HG02943 (cell line): ENCODE measurements around the gene SNX9.
A peak's percentile ranks its signal among the peaks of the same experiment; 100 is the strongest.
"Not testable (repeated sequence)": the region's sequence is repeated elsewhere in the genome, so short reads cannot be mapped to it uniquely, and the experiment has no call there.

Experiments used
- ATAC-seq: cut with Tn5 transposase; IDR thresholded peaks from one replicate; pipeline ENCODE4 v1.9.1; 2021; ENCODE audit warnings: mild to moderate bottlenecking, low read depth, moderate library complexity; ENCODE audit not compliant: unreplicated experiment

The SNX9 gene

GRCh38 chr6:157967020-157967419 is 144.0 kb downstream of the SNX9 start:
- ATAC-seq, result no peak

- no peak for ATAC-seq
These were observed 144.4 kb downstream of the SNX9 start for GRCh38 chr6:157967486-157967885.

- ATAC-seq, result not testable (repeated sequence)
These were observed 149.1 kb downstream of the SNX9 start for GRCh38 chr6:157972177-157972576.

- no peak for ATAC-seq
These were observed 151.4 kb downstream of the SNX9 start for GRCh38 chr6:157974341-157974894.

- ATAC-seq, result no peak
These were observed 151.9 kb downstream of the SNX9 start for GRCh38 chr6:157974967-157975366.

GRCh38 chr6:157975456-157975855 is 152.4 kb downstream of the SNX9 start:
- no peak for ATAC-seq

GRCh38 chr6:157976345-157977175 is 153.5 kb downstream of the SNX9 start:
- ATAC-seq, result no peak

GRCh38 chr6:157977176-157977804 is 154.2 kb downstream of the SNX9 start:
- no peak for ATAC-seq

GRCh38 chr6:157978021-157978783 is 155.2 kb downstream of the SNX9 start:
- no peak for ATAC-seq

- peak; percentile 16 for ATAC-seq
These were observed 157.5 kb downstream of the SNX9 start for GRCh38 chr6:157980288-157981131.

- ATAC-seq, result no peak
These were observed 158.0 kb downstream of the SNX9 start for GRCh38 chr6:157981132-157981394.

- peak; percentile 66 for ATAC-seq
These were observed 158.5 kb downstream of the SNX9 start, which contains the start of gene SYNJ2 for GRCh38 chr6:157981395-157982101. Gene SYNJ2 (plus strand): TSS chr6:157981863. CDS start chr6:157981962, 99 bp downstream.

GRCh38 chr6:157982102-157982562 is 159.1 kb downstream of the SNX9 start:
- peak; percentile 19 for ATAC-seq

- ATAC-seq, result no peak
These were observed 159.7 kb downstream of the SNX9 start for GRCh38 chr6:157982563-157983405.

- ATAC-seq, result no peak
These were observed 160.5 kb downstream of the SNX9 start for GRCh38 chr6:157983406-157984119.

- no peak for ATAC-seq
These were observed 161.1 kb downstream of the SNX9 start for GRCh38 chr6:157984128-157984527.

- ATAC-seq, result no peak
These were observed 161.7 kb downstream of the SNX9 start for GRCh38 chr6:157984686-157985225.
